ENCODE data around the gene TLCD5.

TLCD5 gene

DNA sequence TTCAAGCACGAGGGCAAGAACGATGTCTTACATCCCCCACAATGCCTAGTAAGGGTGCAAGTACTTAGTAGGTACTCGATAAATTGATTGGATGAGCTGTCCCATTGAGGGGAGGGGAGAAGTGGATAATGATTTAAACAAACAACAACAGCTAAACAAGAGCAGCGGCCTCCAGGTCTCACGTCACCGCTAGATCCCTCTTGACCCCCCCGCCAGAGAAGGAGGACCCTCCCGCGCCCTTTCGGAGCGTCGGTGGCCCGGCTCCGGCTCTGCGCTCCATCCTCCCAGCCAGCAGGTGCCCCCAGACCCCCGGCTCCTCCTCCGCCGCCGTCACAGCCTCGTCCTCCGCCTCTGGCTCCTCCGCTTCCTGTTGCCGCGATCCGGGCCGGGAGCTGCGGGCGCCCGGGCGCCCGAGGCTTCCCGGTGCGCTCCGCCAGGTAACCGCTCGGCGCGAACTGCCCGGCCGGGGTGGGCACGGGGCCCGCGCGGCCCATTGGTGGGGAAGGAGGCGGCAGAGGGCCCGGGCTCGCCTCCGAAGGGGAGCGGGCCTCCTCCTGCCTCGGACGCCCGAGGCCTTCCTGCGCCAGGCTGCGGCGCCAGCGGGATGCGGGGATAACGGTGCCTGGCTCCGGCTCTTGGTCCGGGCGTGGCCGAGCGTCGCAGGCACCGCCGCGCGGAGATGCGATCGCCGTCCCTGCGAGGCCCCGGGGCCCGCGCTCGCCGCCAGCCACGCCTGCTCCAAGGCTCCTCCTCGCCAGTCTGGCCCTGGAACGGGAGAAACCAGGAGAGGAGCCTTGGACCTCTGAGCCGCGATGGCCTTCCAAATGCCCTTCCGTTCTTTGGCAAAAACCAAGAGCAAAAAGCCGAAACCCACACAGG lies at the start of gene TLCD5:
Gene TLCD5 (plus strand): TSS at position 368 of the 879 bp plus-strand sequence. CDS start 2,143 bp downstream, outside the sequence.
- peak; percentile 79 for DNase-seq

DNA sequence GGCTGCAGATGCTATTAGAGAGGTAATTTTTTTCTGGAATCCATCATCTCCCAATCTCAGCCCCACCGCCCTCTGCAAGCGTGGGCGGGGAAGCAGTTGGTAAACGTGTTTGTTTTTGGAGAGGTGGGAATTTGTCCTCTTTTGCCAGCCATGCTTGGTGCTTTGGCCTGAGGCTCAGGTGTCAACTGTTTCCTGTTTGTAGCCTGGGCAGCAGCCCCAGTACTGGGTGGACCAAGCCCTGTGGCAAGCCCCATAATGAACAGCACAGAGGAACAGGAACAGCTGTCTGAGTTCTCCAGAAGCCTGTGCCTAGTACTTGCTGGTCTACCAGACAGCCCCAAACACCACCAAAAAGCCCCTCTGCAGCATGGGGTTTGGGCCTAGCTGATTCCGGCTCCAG lies 45.6 kb upstream of the TLCD5 start:
- no peak for DNase-seq

DNA sequence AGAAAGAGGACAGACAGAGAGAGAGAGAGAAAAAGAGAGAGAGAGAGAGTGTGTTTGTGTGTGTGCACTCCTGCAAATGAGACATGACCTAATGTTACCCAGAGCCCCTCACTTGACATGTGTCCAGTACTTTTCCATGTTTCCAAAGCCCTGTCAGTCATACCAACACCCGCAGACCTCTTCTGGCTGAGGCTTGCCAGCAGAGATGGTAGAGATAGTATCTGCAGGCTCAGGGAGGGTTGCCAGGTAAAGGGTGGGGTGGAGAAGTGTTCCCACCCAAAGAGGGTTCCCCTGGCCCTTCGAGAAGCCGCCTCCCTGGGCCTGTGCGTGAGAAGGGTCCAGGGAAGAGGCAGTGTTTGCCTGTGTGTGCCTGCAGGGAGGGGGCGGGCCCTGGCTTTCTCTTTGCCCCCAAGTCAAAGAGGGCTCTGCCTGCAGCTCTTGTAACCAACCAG lies 44.5 kb upstream of the TLCD5 start:
- no peak for DNase-seq

- no peak for DNase-seq
These were observed 43.8 kb upstream of the TLCD5 start for GRCh38 chr11:120281143-120281795.

DNA sequence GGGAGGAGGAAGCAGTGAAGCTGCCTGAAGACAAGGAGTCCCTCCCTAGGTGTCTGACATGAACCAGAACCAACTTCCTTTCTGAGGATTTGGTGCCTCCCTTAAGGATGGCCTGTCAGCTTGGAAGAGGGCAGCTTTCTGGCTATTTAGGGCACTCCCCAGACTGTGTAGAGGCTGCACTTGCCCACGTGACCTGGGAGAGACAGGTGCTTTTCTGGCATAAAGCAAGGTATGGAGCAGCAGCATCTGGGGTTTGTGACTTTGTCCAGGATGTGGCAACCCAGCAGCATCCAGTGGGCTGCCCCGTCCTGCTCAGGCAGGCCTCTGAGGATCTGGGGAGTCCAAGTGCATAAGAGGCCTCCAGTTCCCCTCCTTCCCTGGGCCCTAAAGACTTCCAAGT lies 42.0 kb upstream of the TLCD5 start:
- DNase-seq, result no peak

- no peak for DNase-seq
These were observed 40.8 kb upstream of the TLCD5 start for GRCh38 chr11:120284272-120284671.

GRCh38 chr11:120285256-120285655 lies 39.8 kb upstream of the TLCD5 start:
- no peak for DNase-seq

GRCh38 chr11:120288021-120288420 lies 37.1 kb upstream of the TLCD5 start:
- DNase-seq, result no peak

GRCh38 chr11:120289426-120289825 lies 35.7 kb upstream of the TLCD5 start:
- no peak for DNase-seq

GRCh38 chr11:120290956-120291355 lies 34.1 kb upstream of the TLCD5 start:
- no peak for DNase-seq

DNA sequence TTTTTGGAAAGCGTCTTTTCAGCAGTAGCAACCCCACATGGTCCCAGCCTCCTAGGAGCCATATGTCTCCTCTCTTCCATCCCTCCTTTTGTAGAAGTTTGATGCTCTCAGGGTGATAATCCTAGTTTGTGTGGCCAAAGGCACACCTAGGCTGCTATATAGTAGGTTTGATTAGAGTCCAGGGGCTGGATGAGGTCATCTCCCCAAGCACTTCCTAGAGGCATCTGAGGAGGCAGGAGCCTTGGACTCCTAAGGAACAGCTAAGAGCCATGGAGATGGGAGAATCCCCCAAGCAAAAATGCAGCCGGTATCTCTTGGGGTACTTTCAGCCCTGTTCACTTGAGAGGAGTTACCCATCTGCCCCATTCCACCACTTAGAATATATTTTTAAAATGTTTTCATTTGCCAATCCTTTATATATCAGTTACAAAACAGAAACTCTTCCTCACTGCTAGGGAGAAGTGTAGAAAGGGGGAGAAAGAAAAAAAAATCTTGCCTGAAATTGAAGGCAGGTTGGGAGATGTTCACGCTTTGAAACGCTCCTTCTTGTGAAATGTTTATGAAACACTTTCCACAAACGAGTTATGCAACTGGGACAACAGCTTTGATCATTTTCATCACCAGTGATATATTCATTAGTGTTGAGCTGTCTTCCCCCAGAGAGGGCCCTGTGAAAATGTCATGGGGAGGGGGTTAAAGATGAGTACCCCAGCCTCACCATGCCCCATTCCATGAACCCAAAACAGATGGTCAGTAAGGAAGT lies 31.9 kb upstream of the TLCD5 start:
- no peak for DNase-seq

DNA sequence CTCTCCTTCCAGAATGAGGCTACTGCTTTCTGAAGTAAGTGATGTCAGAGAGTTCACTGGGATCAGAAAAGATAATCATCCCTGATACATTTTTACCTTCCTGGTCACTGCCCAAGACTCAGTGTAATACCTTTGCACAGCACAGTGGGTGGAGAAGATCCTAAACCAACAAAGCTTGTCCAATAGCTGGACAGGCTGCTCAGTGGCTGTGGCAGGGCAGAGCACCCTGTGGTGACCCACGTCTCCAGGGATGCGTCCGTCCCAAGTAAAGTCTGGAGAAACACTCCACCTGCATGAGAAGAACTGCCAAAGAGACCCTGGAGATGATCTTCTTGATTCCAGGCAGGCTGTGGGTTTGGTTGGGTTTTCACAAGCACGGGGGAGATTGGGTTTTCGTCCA lies 31.0 kb upstream of the TLCD5 start:
- DNase-seq, result no peak

DNA sequence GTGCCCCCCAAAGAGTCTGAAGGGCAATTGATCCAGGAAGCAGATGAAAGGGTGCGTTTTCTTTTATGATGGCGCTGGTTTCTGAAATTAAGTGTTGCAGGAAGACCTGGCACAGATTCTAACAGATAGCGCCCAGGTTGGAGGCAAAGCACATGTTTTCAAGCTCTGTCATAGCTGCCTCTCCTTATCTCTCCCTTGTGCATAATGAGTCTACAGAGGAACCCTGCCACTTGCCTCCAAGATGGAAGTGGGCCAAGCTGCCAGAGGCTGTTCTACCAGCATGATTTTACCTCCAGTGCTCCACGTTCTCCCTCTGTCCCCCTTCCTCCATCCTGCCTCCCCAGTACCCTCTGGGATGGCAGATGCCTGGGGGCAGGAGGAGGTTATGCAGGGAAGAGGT lies 30.0 kb upstream of the TLCD5 start:
- DNase-seq, result no peak

DNA sequence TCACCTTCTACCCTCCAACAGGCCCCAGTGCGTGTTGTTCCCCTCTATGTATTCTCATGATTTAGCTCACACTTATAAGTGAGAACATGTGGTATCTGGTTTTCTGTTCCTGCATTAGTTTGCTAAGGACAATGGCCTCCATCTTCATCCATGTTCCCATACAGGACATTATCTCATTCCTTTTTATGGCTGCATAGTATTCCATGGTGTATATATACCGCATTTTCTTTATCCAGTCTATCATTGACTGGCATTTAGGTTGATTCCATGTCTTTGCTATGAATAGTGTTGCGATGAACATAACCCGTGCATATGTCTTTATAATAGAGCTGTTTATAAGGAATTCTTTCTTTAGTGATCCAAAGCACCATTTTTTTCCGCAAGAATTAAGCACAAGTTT lies 28.5 kb upstream of the TLCD5 start:
- no peak for DNase-seq

GRCh38 chr11:120298461-120298860 lies 26.6 kb upstream of the TLCD5 start:
- no peak for DNase-seq

GRCh38 chr11:120302001-120302805 lies 22.9 kb upstream of the TLCD5 start:
- DNase-seq, result no peak

DNA sequence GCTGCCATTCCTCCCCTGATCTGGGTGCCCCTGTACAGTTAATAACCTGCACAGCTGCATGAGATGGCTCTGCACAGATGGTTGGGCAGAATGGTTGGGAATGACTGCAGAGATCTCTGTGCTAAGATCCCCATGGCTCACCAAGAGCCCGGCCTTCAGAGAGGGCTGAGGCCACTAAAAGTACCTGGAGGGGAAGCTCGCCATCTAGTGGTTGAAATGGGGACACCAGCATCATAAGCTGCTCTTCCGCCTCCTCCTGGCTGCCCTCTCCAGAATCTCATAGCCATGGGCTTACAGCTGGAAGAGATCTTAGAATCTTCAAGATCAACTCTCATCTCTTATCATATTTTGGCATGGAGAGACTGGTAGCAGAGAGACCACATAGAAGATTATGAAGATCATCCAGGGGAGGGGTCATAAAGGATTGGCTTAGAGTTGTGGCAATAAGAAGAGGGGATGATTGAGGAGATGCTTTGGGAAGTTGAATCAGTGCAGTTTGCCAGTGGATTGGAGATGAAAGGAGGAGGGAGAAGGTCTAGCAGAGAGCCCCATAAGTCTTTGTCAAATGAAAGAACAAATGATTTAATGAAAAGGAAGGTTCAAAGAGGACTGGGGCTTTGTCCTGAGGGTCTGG lies 22.0 kb upstream of the TLCD5 start:
- no peak for DNase-seq

DNA sequence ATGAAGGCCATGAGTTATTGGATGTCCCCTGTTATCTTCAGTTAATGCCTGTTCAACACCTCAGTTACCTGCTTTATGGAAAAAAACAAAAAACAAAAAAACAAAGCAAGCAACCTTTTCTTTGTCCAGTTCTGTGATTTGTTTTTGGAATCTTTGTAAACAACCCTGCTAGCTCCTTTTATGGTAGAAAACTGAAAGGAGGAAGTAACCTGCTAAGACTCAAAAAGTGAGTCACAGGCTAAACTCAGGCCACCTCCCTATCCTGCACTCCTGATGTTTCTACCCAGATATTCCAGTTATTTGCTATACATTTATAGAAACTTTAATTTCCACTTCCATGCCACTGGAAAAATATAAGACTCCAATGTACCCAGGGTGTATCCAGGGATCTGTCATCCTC lies 20.6 kb upstream of the TLCD5 start:
- DNase-seq, result no peak

GRCh38 chr11:120305286-120305685 lies 19.8 kb upstream of the TLCD5 start:
- no peak for DNase-seq

GRCh38 chr11:120306519-120307242 lies 18.4 kb upstream of the TLCD5 start:
- no peak for DNase-seq

DNA sequence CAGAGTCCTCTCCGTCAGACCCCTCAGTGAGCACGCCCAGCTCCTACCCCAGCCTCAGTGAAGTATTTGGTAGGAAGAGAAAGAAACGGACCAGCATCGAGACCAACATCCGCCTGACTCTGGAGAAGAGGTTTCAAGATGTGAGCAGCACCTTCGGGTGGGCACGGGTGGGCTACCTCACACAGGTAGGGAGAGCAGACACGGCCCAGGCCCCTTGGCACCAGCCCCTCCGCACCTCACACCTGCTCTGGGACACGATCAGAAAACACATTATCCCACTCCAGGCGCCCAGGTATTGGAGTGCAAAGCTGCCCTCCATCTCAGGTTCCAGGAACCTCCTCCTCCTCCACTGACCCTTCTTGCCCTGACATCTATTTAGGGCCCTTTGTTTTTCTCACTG lies 17.6 kb upstream of the TLCD5 start:
- DNase-seq, result no peak

DNA sequence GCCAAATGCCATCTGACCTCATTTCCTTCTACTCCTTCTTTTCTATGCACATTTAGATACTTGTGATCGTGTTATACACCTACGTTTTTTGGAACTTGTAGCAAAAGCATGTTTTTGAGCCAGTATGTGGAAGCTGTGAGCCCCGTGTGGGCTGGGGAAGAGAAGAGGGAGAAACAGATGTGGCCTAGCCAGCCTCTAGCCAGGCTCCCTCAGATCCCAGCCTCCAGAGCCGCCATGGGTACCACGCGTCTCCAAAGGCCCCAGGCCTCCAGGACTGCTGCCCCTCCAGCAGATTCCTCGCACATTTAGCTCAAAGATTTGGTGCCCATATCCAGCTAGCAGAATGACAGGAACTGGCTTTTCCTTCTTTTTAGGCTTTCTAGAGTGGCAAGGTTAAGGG lies 17.0 kb upstream of the TLCD5 start:
- no peak for DNase-seq

Measured in NCI-H510A (cell line).